Astrocyte of the cerebellum (primary cell): ENCODE measurements around the gene RCL1.

Experiments used
- DNase-seq: peaks from one replicate; pipeline ENCODE4 v3.0.0-alpha.2; 2011; ENCODE audit warnings: low read depth
- H3K4me3 ChIP-seq: 2 replicates; pipeline ENCODE4 v1.5.1; 2011; ENCODE audit warnings: mild to moderate bottlenecking, low read depth, low read length, moderate library complexity
- CTCF ChIP-seq: IDR thresholded peaks from 2 replicates; pipeline ENCODE4 v1.5.1; 2012; ENCODE audit warnings: low read length, low read depth, moderate library complexity, mild to moderate bottlenecking; ENCODE audit errors: missing control alignments
- in situ Hi-C: cut with HindIII; loops from 2 replicates; pipeline ENCODE4 v1.10.0; 2017; ENCODE audit warnings: low sequenced_read_pairs

RCL1 gene

GRCh38 chr9:4811824-4812223, 19.1 kb downstream of the RCL1 start:
- in situ Hi-C loops = no loop called here
- H3K4me3 ChIP-seq = no peak overlapping the region
- no peak for TF ChIP-seq CTCF
- no peak for DNase-seq

GRCh38 chr9:4812858-4813257, 20.1 kb downstream of the RCL1 start:
- TF ChIP-seq CTCF = no peak
- DNase-seq = no peak
- in situ Hi-C loops = no loop called here
- H3K4me3 ChIP-seq = no peak overlapping the region

- no peak for TF ChIP-seq CTCF
- no peak overlapping the region for H3K4me3 ChIP-seq
- DNase-seq = no peak
- in situ Hi-C loops = no loop called here
Measured at GRCh38 chr9:4814913-4815312, 22.2 kb downstream of the RCL1 start.

GRCh38 chr9:4815381-4815956, 22.7 kb downstream of the RCL1 start:
- no peak for TF ChIP-seq CTCF
- no peak for DNase-seq
- no peak overlapping the region for H3K4me3 ChIP-seq

GRCh38 chr9:4820168-4820567, 27.4 kb downstream of the RCL1 start:
- H3K4me3 ChIP-seq = no peak overlapping the region
- DNase-seq = no peak
- in situ Hi-C loops = no loop called here
- TF ChIP-seq CTCF = no peak

More at GRCh38 chr9:4815381-4815956, 22.7 kb downstream of the RCL1 start:
- in situ Hi-C loops = no loop called here

GRCh38 chr9:4821133-4821532, 28.4 kb downstream of the RCL1 start:
- in situ Hi-C loops = no loop called here

More at GRCh38 chr9:4821133-4821532, 28.4 kb downstream of the RCL1 start:
- TF ChIP-seq CTCF = no peak
- DNase-seq = no peak
- no peak overlapping the region for H3K4me3 ChIP-seq
